Measurements from ENCODE around the gene NOC2L.
A peak's percentile ranks its signal among the peaks of the same experiment; 100 is the strongest.

Gene NOC2L

DNA sequence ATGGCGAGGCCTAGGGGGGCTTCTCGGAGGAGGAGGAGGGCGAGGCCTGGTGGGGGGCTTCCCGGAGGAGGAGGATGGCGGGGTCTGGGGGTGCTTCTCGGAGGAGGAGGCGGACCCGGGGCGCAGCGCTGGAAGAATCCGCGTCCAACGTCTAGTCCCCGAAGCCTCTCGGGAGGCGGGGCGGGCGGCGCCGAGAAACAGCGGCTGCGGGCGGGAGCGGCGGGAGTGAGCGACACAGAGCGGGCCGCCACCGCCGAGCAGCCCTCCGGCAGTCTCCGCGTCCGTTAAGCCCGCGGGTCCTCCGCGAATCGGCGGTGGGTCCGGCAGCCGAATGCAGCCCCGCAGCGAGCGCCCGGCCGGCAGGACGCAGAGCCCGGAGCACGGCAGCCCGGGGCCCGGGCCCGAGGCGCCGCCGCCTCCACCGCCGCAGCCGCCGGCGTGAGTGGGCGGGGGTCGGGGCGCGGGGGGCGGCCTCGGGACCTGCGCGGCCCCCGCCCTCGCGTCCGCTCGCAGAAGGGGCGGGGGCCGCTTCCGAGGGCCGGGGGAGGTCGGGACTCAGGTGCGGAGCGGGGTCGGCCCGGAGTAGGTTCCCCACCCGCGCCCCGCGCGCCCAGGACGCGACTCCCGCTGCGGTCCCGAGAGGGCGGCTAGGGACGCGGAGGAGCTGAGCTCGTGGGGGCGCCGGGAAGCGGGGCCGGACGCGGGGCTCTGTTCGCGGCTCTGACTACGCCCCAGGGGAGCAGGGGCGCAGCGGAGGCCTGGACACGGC, 1.5 kb upstream of the NOC2L start, which contains the start of gene KLHL17:
TSS of gene KLHL17 (plus strand) at position 222 of the 769 bp plus-strand sequence. CDS start at position 332, 110 bp downstream.
- Histone ChIP-seq H3K9ac (ENCODE audit: low read depth in 1 of 2, low read length in 2 of 2) (no peak within 1 kb of the TSS), H3K9me3 (ENCODE audit: control insufficient read depth in 1 of 2, low read length in 2 of 2) (no peaks in the 10 kb centered on the region), H3K36me3 (ENCODE audit: control insufficient read depth in 1 of 2, insufficient read depth in 2 of 2, low read length in 2 of 2) (peaks cover 9 to 16% of the 10 kb centered on the region in 2 donors), H3K4me3 (ENCODE audit: low read depth in 1 of 2, low read length in 2 of 2) (peak within 1 kb of the TSS; percentile 22 to 57), H3K4me1 (ENCODE audit: control insufficient read depth in 1 of 2, insufficient read depth in 2 of 2, low read length in 2 of 2) (peaks cover 9 to 23% of the 10 kb centered on the region in 2 donors), H3K27me3 (ENCODE audit: control insufficient read depth in 1 of 2, insufficient read depth in 2 of 2, low read length in 2 of 2) (no peaks in the 10 kb centered on the region), H3K27ac (ENCODE audit: low read depth, low read length) (no peak within 1 kb of the TSS)

DNA sequence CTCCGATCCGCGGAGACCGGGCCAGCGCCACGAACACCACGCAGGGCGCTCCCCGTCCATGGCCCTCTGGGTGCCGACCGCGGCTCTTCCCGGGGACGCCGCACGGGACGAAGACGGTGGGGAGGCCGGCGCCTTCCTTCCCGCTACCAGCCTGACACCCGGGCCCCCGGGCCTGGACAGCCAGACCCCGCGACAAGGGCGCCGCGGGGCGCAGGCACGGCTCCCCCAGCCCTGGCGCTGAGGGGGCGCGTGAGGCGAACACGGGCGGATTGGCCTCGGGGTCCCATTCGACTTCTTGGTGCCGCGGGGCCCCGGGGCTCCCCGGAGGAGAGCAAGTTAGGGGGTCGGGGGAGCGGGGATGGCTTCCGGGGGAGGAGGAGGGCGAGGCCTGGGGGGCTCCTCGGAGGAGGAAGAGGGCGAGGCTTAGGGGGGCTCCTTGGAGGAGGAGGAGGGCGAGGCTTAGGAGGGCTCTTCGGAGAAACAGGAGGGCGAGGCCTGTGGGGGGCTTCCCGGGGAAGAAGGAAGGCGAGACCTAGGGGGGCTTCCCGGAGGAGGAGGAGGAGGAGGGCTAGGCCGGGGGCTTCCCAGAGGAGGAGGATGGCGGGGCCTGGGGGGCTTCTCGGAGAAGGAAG, 791 bp upstream of the NOC2L start:
- Histone ChIP-seq H3K4me1 (ENCODE audit: control insufficient read depth in 1 of 2, insufficient read depth in 2 of 2, low read length in 2 of 2) (peaks cover 9 to 23% of the 10 kb centered on the region in 2 donors), H3K27ac (ENCODE audit: low read depth, low read length) (no peak overlapping the region), H3K9ac (ENCODE audit: low read depth in 1 of 2, low read length in 2 of 2) (no peak overlapping the region), H3K36me3 (ENCODE audit: control insufficient read depth in 1 of 2, insufficient read depth in 2 of 2, low read length in 2 of 2) (peaks cover 13 to 22% of the 10 kb centered on the region in 2 donors), H3K4me3 (ENCODE audit: low read depth in 1 of 2, low read length in 2 of 2) (peak overlapping the region; percentile 22 to 57), H3K9me3 (ENCODE audit: control insufficient read depth in 1 of 2, low read length in 2 of 2) (no peaks in the 10 kb centered on the region), H3K27me3 (ENCODE audit: control insufficient read depth in 1 of 2, insufficient read depth in 2 of 2, low read length in 2 of 2) (no peaks in the 10 kb centered on the region)

DNA sequence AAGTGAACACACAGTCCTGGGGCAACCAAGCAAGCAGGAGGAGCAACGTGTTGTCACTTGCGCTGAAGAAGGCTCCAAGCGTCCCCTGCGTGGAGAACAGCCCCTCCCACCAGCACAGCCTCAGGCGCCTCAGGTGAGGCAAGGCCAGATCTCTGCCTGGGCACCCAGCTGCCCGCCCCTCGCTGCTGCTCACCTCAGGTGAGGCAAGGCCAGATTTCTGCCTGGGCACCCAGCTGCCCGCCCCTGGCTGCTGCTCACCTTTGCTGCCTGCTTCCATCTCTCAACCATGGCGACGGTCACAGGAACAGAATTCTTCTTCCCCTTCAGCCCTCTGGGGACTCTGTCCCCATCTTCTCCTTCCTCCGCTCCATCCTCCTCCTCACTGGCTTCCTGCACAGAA, 2.4 kb downstream of the NOC2L start:
- no peak overlapping the region for H3K27ac ChIP-seq (ENCODE audit: low read depth, low read length)
- no peaks in the 10 kb centered on the region for H3K9me3 ChIP-seq (ENCODE audit: control insufficient read depth in 1 of 2, low read length in 2 of 2)
- H3K27me3 ChIP-seq (ENCODE audit: control insufficient read depth in 1 of 2, insufficient read depth in 2 of 2, low read length in 2 of 2), result no peaks in the 10 kb centered on the region
- no peak overlapping the region for H3K4me3 ChIP-seq (ENCODE audit: low read depth in 1 of 2, low read length in 2 of 2)
- H3K9ac ChIP-seq (ENCODE audit: low read depth in 1 of 2, low read length in 2 of 2), result no peak overlapping the region
- peaks cover 9 to 22% of the 10 kb centered on the region in 2 donors for H3K4me1 ChIP-seq (ENCODE audit: control insufficient read depth in 1 of 2, insufficient read depth in 2 of 2, low read length in 2 of 2)
- peaks cover 26 to 54% of the 10 kb centered on the region in 2 donors for H3K36me3 ChIP-seq (ENCODE audit: control insufficient read depth in 1 of 2, insufficient read depth in 2 of 2, low read length in 2 of 2)

DNA sequence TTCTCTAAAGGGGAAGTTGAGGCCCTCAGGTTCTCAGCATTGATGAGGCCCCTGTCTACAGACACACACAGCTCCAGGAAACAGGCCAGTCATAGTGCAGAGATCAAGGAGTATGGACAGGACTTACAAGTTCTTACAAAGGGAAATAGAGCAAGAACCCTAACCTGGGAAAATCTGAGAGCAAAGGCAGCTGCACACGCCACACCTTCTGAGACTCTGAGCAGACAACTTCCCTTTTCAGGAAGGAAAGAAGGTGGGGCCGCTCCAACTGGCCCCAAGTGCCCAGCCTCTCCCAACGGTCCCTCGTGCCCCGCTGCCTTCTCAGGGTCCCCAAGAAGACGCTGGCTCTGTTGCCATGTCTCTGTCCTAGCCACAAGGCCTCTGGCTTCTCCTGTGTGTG, 3.6 kb downstream of the NOC2L start:
- Histone ChIP-seq H3K27me3 (ENCODE audit: control insufficient read depth in 1 of 2, insufficient read depth in 2 of 2, low read length in 2 of 2) (no peaks in the 10 kb centered on the region), H3K9ac (ENCODE audit: low read depth in 1 of 2, low read length in 2 of 2) (no peak overlapping the region), H3K4me3 (ENCODE audit: low read depth in 1 of 2, low read length in 2 of 2) (no peak overlapping the region), H3K4me1 (ENCODE audit: control insufficient read depth in 1 of 2, insufficient read depth in 2 of 2, low read length in 2 of 2) (peaks cover 9 to 17% of the 10 kb centered on the region in 2 donors), H3K27ac (ENCODE audit: low read depth, low read length) (no peak overlapping the region), H3K9me3 (ENCODE audit: control insufficient read depth in 1 of 2, low read length in 2 of 2) (no peaks in the 10 kb centered on the region), H3K36me3 (ENCODE audit: control insufficient read depth in 1 of 2, insufficient read depth in 2 of 2, low read length in 2 of 2) (peaks cover 36 to 61% of the 10 kb centered on the region in 2 donors)

DNA sequence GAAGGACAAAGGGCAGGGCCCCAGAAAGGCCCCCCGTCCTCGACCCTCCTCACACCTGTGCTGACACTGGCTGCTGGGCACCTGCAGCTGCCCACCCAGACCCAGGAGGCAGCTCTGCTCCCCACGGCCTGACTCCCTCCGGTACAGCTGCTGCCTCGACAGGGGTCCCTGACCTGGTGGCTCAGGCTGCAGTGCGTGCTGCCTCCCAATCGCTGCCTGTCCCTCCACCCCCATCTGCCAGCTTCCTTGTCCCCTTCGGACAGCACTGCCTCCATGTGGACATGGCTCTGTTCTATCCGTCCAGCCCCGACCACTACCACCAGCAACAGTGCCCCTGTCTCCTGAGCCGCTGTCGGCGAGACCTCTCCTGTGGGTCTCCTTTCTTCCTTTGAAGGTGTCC, 4.1 kb downstream of the NOC2L start:
- Histone ChIP-seq H3K36me3 (ENCODE audit: control insufficient read depth in 1 of 2, insufficient read depth in 2 of 2, low read length in 2 of 2) (peaks cover 41 to 66% of the 10 kb centered on the region in 2 donors), H3K4me1 (ENCODE audit: control insufficient read depth in 1 of 2, insufficient read depth in 2 of 2, low read length in 2 of 2) (peaks cover 9 to 17% of the 10 kb centered on the region in 2 donors), H3K9me3 (ENCODE audit: control insufficient read depth in 1 of 2, low read length in 2 of 2) (no peaks in the 10 kb centered on the region), H3K27ac (ENCODE audit: low read depth, low read length) (no peak overlapping the region), H3K4me3 (ENCODE audit: low read depth in 1 of 2, low read length in 2 of 2) (no peak overlapping the region), H3K27me3 (ENCODE audit: control insufficient read depth in 1 of 2, insufficient read depth in 2 of 2, low read length in 2 of 2) (no peaks in the 10 kb centered on the region), H3K9ac (ENCODE audit: low read depth in 1 of 2, low read length in 2 of 2) (no peak overlapping the region)

DNA sequence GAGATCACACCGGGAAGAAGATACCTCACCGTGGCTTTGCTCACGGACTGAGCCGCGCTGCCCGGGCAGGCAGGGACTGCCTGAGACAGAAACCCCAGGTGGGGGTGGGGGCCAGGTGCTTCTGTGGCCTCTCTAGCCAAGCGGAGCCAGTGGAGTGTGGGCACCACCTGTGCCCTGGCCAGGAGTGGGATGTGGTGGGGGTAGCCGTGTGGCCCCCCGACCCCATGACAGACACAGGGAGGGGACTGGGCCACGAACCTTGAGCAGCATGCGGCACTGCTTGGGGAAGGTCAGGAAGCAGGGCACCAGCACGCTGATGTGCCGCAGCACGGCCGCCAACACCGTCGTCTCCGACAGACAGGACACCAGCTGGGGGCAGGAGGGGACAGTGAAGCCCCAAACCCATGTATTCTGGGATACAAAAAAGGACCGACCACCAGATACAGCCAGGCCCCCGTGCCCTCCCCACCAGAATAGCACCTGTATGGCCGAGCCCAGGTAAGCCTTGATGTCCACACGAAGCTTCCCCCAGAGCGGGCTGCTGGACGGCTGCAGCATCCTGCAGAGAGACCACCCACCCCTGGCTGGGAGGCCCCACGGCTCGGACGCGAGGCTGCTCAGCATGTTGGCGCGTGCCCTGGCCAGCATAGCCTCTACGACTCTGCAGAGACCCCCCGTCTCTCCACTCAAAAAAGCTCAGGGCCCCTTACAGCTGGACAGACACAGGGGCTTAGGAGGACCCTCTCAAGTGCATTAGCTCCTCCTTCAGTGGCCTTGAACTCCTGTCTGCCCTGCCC, 5.3 kb downstream of the NOC2L start:
- Histone ChIP-seq H3K27ac (ENCODE audit: low read depth, low read length) (no peak overlapping the region), H3K9me3 (ENCODE audit: control insufficient read depth in 1 of 2, low read length in 2 of 2) (no peaks in the 10 kb centered on the region), H3K27me3 (ENCODE audit: control insufficient read depth in 1 of 2, insufficient read depth in 2 of 2, low read length in 2 of 2) (no peaks in the 10 kb centered on the region), H3K4me3 (ENCODE audit: low read depth in 1 of 2, low read length in 2 of 2) (no peak overlapping the region), H3K36me3 (ENCODE audit: control insufficient read depth in 1 of 2, insufficient read depth in 2 of 2, low read length in 2 of 2) (peaks cover 52 to 79% of the 10 kb centered on the region in 2 donors), H3K9ac (ENCODE audit: low read depth in 1 of 2, low read length in 2 of 2) (no peak overlapping the region), H3K4me1 (ENCODE audit: control insufficient read depth in 1 of 2, insufficient read depth in 2 of 2, low read length in 2 of 2) (peaks cover 9 to 17% of the 10 kb centered on the region in 2 donors)

DNA sequence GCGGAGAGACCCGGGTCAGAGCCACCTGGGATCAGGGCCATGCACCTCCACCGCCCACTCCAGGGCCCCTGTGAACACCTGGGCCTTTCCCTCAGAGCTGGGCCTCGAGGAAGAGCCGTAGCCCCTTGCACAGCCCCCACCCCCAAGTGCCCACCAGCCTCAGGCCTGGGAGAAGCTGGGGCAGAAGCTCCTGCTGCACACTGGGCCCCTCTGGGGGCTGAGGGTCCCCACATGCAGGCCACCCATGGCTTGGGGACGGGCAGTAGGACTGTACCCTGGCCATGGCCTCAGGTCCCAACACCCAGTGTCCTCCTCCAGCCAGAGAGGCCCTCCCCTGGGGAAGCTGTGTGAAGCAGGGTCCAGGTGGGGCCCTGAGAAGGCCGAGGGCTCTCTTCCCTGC, 6.5 kb downstream of the NOC2L start:
- H3K9me3 ChIP-seq (ENCODE audit: control insufficient read depth in 1 of 2, low read length in 2 of 2), result no peaks in the 10 kb centered on the region
- peaks cover 58 to 89% of the 10 kb centered on the region in 2 donors for H3K36me3 ChIP-seq (ENCODE audit: control insufficient read depth in 1 of 2, insufficient read depth in 2 of 2, low read length in 2 of 2)
- H3K4me1 ChIP-seq (ENCODE audit: control insufficient read depth in 1 of 2, insufficient read depth in 2 of 2, low read length in 2 of 2), result peaks cover 4 to 5% of the 10 kb centered on the region in 2 donors
- H3K9ac ChIP-seq (ENCODE audit: low read depth in 1 of 2, low read length in 2 of 2), result no peak overlapping the region
- no peaks in the 10 kb centered on the region for H3K27me3 ChIP-seq (ENCODE audit: control insufficient read depth in 1 of 2, insufficient read depth in 2 of 2, low read length in 2 of 2)
- H3K4me3 ChIP-seq (ENCODE audit: low read depth in 1 of 2, low read length in 2 of 2), result no peak overlapping the region
- no peak overlapping the region for H3K27ac ChIP-seq (ENCODE audit: low read depth, low read length)

DNA sequence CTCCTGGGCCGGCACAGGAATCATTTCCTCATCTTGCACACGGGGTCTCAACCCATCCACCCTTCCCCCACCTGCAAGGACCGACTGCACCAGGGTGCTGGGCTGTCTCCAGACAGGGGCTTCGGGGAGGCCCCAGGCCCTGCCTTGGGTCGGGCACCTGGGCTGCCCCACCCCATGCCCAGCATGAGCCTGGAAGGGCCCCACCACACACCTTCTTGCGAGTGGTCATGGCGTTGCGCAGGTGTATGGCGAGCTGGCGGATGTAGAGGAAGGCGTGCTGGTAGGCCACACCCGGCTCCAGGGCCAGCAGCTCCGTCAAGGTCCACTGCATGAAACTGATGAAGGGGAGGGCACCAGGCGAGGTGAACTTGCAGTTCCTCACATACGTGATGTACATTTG, 6.9 kb downstream of the NOC2L start:
- H3K4me3 ChIP-seq (ENCODE audit: low read depth in 1 of 2, low read length in 2 of 2), result no peak overlapping the region
- peaks cover 60 to 92% of the 10 kb centered on the region in 2 donors for H3K36me3 ChIP-seq (ENCODE audit: control insufficient read depth in 1 of 2, insufficient read depth in 2 of 2, low read length in 2 of 2)
- H3K27ac ChIP-seq (ENCODE audit: low read depth, low read length), result no peak overlapping the region
- no peaks in the 10 kb centered on the region for H3K27me3 ChIP-seq (ENCODE audit: control insufficient read depth in 1 of 2, insufficient read depth in 2 of 2, low read length in 2 of 2)
- H3K9me3 ChIP-seq (ENCODE audit: control insufficient read depth in 1 of 2, low read length in 2 of 2), result no peaks in the 10 kb centered on the region
- no peak overlapping the region for H3K9ac ChIP-seq (ENCODE audit: low read depth in 1 of 2, low read length in 2 of 2)
- peaks cover under 1 to 1% of the 10 kb centered on the region in 2 donors for H3K4me1 ChIP-seq (ENCODE audit: control insufficient read depth in 1 of 2, insufficient read depth in 2 of 2, low read length in 2 of 2)

DNA sequence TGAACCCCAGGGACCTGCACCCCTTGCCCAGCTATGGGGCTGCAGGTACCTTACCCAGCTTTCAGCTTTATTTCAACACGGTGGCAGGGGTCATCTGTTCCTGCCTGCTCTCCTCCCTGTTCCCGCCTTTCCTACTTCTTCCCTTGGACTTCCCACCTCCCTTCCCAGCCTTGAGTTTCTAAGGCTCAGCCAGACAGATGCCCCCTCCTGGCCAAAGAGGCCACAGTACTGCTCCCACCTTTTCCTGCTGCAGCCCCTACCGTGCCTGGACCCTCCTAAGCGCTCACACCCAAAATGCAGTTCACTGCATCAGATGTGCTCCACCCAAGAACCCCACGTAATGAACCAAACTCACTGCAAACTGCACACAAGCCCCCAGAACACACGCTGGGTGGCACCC, 7.7 kb downstream of the NOC2L start:
- Histone ChIP-seq H3K27me3 (ENCODE audit: control insufficient read depth in 1 of 2, insufficient read depth in 2 of 2, low read length in 2 of 2) (no peaks in the 10 kb centered on the region), H3K4me3 (ENCODE audit: low read depth in 1 of 2, low read length in 2 of 2) (no peak overlapping the region), H3K9ac (ENCODE audit: low read depth in 1 of 2, low read length in 2 of 2) (no peak overlapping the region), H3K27ac (ENCODE audit: low read depth, low read length) (no peak overlapping the region), H3K36me3 (ENCODE audit: control insufficient read depth in 1 of 2, insufficient read depth in 2 of 2, low read length in 2 of 2) (peaks cover 61 to 89% of the 10 kb centered on the region in 2 donors), H3K4me1 (ENCODE audit: control insufficient read depth in 1 of 2, insufficient read depth in 2 of 2, low read length in 2 of 2) (no peaks in the 10 kb centered on the region), H3K9me3 (ENCODE audit: control insufficient read depth in 1 of 2, low read length in 2 of 2) (no peaks in the 10 kb centered on the region)

DNA sequence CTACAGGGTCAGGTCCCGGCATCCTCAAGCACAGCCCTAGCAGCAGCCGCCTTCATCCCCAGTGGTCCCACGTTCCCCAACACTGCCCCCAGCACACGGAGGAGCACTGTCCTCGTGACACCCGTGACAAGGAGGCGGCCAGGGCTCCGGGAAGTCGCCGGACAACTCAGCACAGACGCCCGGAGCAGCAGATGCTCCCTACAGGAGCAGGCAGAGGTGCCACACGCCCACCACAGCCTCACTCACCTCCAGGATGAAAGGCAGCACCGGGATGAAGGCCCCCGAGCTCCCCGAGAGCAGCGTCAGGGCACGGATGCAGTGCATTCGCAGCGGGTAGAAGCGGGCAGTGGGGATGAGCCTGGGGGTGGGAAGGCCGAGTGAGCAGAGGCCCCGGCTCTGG, 8.2 kb downstream of the NOC2L start:
- Histone ChIP-seq H3K27me3 (ENCODE audit: control insufficient read depth in 1 of 2, insufficient read depth in 2 of 2, low read length in 2 of 2) (no peaks in the 10 kb centered on the region), H3K36me3 (ENCODE audit: control insufficient read depth in 1 of 2, insufficient read depth in 2 of 2, low read length in 2 of 2) (peaks cover 62 to 87% of the 10 kb centered on the region in 2 donors), H3K4me1 (ENCODE audit: control insufficient read depth in 1 of 2, insufficient read depth in 2 of 2, low read length in 2 of 2) (no peaks in the 10 kb centered on the region), H3K4me3 (ENCODE audit: low read depth in 1 of 2, low read length in 2 of 2) (no peak overlapping the region), H3K9ac (ENCODE audit: low read depth in 1 of 2, low read length in 2 of 2) (no peak overlapping the region), H3K27ac (ENCODE audit: low read depth, low read length) (no peak overlapping the region), H3K9me3 (ENCODE audit: control insufficient read depth in 1 of 2, low read length in 2 of 2) (no peaks in the 10 kb centered on the region)

All from duodenal mucosa (tissue), 2 donors.